ENCODE data around the gene TNS3.

The TNS3 gene

DNA sequence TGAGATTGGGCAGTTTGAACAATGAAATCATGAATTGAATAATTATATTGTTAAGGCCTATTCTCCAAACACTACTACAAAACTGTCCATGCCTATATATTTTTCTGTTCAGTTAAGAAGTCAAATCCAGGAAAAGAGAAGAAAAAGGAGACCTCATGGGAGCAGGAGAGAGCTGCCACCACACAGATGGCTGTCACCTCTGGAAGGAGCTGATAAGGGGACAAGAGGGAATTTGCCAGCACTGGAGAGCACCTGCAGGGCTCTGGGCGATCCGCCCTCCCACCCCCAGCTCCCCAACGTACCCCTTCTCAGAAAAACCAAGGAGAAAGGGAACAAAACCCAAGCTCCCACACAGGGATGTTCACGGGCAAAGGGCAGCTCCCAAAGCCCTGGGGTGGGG, 227.8 kb downstream of the TNS3 start:
- no peaks in the 10 kb centered on the region for H3K79me2 ChIP-seq (ENCODE audit: control insufficient read depth, low read length)
- H3K4me2 ChIP-seq (ENCODE audit: low read length): no peak overlapping the region
- no peaks in the 10 kb centered on the region for H4K20me1 ChIP-seq (ENCODE audit: control insufficient read depth, insufficient read depth, low read depth, low read length)

DNA sequence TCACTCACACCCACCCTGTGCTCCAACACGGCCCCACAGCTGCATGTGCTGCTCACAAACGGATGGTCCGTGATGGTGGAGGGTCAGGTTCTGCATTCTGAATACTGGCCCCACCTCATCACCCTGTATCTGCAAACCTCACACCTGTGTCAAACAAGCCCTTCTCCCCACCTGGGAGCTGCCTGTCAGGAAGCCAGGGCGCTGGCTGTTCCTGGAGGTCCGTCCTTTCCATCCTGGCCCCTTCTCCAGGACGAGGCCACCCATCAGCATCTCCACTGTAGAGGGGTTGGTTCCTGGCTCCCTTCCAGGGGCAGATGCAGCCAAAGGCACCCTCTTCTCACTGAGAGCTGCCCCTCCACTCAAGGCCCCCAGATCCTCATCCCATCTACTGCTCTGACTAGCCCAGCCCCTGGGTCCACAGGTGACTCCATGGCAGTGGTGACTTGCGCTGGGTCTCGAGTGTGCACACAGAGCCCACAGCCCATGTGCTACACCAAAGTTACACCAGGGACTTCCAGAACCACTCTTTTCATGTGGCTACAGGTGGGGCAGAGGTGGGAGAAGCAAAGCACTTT, 229.4 kb downstream of the TNS3 start:
- Histone ChIP-seq H3K9me3 (ENCODE audit: control insufficient read depth, insufficient read depth, low read length) (no peaks in the 10 kb centered on the region), H3K4me2 (ENCODE audit: low read length) (no peak overlapping the region), H3K36me3 (ENCODE audit: control insufficient read depth, low read length) (no peaks in the 10 kb centered on the region), H3K4me3 (ENCODE audit: low read length) (no peak overlapping the region), H4K20me1 (ENCODE audit: control insufficient read depth, insufficient read depth, low read depth, low read length) (no peaks in the 10 kb centered on the region), H3K27me3 (ENCODE audit: control insufficient read depth, low read length) (no peaks in the 10 kb centered on the region), H3K79me2 (ENCODE audit: control insufficient read depth, low read length) (no peaks in the 10 kb centered on the region), H3K4me1 (ENCODE audit: control insufficient read depth, low read length) (no peaks in the 10 kb centered on the region), H3K9me2 (replicated peaks; ENCODE audit: control insufficient read depth, low read length) (no peaks in the 10 kb centered on the region), H3F3A (ENCODE audit: control insufficient read depth, insufficient read depth) (no peaks in the 10 kb centered on the region), H3K27ac (ENCODE audit: low read depth, low read length) (no peak overlapping the region)
- TF ChIP-seq, protein P1, sequence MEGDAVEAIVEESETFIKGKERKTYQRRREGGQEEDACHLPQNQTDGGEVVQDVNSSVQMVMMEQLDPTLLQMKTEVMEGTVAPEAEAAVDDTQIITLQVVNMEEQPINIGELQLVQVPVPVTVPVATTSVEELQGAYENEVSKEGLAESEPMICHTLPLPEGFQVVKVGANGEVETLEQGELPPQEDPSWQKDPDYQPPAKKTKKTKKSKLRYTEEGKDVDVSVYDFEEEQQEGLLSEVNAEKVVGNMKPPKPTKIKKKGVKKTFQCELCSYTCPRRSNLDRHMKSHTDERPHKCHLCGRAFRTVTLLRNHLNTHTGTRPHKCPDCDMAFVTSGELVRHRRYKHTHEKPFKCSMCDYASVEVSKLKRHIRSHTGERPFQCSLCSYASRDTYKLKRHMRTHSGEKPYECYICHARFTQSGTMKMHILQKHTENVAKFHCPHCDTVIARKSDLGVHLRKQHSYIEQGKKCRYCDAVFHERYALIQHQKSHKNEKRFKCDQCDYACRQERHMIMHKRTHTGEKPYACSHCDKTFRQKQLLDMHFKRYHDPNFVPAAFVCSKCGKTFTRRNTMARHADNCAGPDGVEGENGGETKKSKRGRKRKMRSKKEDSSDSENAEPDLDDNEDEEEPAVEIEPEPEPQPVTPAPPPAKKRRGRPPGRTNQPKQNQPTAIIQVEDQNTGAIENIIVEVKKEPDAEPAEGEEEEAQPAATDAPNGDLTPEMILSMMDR (IDR thresholded peaks at IDR 0.05; ENCODE audit: low read depth, low read length, poor library complexity, severe bottlenecking): no peak
- no peak for TF ChIP-seq EZH2phosphoT487 (IDR thresholded peaks at IDR 0.05; ENCODE audit: borderline replicate concordance, low read length)

More for the DNA sequence above, 227.8 kb downstream of the TNS3 start:
- H3K9me3 ChIP-seq (ENCODE audit: control insufficient read depth, insufficient read depth, low read length): no peaks in the 10 kb centered on the region
- H3K27me3 ChIP-seq (ENCODE audit: control insufficient read depth, low read length): no peaks in the 10 kb centered on the region
- TF ChIP-seq, protein P1 (IDR thresholded peaks at IDR 0.05; ENCODE audit: low read depth, low read length, poor library complexity, severe bottlenecking): no peak
- TF ChIP-seq EZH2phosphoT487 (IDR thresholded peaks at IDR 0.05; ENCODE audit: borderline replicate concordance, low read length): no peak
- no peaks in the 10 kb centered on the region for H3K9me2 ChIP-seq (replicated peaks; ENCODE audit: control insufficient read depth, low read length)
- H3K27ac ChIP-seq (ENCODE audit: low read depth, low read length): no peak overlapping the region
- no peak overlapping the region for H3K4me3 ChIP-seq (ENCODE audit: low read length)
- no peaks in the 10 kb centered on the region for H3F3A ChIP-seq (ENCODE audit: control insufficient read depth, insufficient read depth)
- no peaks in the 10 kb centered on the region for H3K4me1 ChIP-seq (ENCODE audit: control insufficient read depth, low read length)
- no peaks in the 10 kb centered on the region for H3K36me3 ChIP-seq (ENCODE audit: control insufficient read depth, low read length)

DNA sequence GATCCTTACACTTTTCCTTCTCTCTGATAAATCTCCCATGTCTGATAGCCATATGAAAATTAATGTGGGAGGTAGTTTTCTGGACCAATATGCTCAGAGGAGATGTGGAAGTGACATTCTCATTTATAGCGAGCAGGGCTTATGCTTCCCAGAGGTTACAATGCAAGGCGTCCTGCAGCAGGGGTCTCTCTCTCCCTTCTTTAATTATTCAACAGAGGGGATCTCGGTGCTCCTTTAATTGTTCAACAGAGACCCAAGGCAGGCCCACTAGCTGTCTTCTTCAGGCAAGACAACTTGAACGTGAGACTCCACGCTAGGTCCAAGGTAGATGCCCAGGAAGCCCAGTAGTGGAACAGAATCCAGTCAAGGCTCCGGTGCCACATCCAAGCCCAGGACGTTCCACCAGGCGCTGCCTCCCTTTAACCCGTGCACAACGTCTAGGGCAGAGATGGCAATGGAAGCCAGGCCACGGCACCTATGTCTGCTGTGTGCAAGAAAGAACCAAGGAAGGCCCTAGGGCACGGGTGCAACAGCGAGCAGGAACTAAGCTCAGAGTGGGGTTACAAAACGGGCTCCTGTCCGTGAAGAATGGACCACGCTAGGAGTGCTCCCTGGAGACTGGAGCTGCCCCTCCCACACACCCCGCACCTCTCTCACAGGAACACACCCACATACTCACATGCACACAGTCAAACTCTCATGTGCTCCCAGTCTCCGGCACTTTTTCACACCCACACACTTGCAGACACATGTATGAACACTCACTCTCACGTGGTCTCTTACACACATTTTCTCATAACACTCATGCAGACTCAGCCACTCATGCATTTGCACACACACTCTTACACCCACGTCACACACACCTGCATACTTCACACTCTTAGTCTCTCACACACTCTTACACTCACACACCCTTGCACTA, 230.4 kb downstream of the TNS3 start:
- Histone ChIP-seq H3K9me3 (ENCODE audit: control insufficient read depth, insufficient read depth, low read length) (no peaks in the 10 kb centered on the region), H3K4me2 (ENCODE audit: low read length) (no peak overlapping the region), H3F3A (ENCODE audit: control insufficient read depth, insufficient read depth) (no peaks in the 10 kb centered on the region), H3K9me2 (replicated peaks; ENCODE audit: control insufficient read depth, low read length) (no peaks in the 10 kb centered on the region), H3K36me3 (ENCODE audit: control insufficient read depth, low read length) (no peaks in the 10 kb centered on the region), H3K27me3 (ENCODE audit: control insufficient read depth, low read length) (no peaks in the 10 kb centered on the region), H3K27ac (ENCODE audit: low read depth, low read length) (no peak overlapping the region), H4K20me1 (ENCODE audit: control insufficient read depth, insufficient read depth, low read depth, low read length) (no peaks in the 10 kb centered on the region), H3K4me1 (ENCODE audit: control insufficient read depth, low read length) (no peaks in the 10 kb centered on the region), H3K79me2 (ENCODE audit: control insufficient read depth, low read length) (no peaks in the 10 kb centered on the region), H3K4me3 (ENCODE audit: low read length) (no peak overlapping the region)
- TF ChIP-seq, protein P1 (IDR thresholded peaks at IDR 0.05; ENCODE audit: low read depth, low read length, poor library complexity, severe bottlenecking): no peak
- no peak for TF ChIP-seq EZH2phosphoT487 (IDR thresholded peaks at IDR 0.05; ENCODE audit: borderline replicate concordance, low read length)

Measured in DOHH2 (cell line).